Vagina (tissue), 2 donors: ENCODE results near the gene TSPAN14. TPM values are rescaled to one million over a fixed set of nuclear protein-coding genes. Genes with fewer than 3 reads are reported as not detected.
A peak's percentile ranks its signal among the peaks of the same experiment; 100 is the strongest.

ENCODE experiments used
- DNase-seq, 2 donors: peaks; one replicate each; pipeline ENCODE4 v3.0.0-alpha.2; 2017; ENCODE audit errors: extremely low spot score in 2 of 2
- H3K27ac ChIP-seq: fragments of 200-600 bp; sonication (generic); one replicate; pipeline ENCODE4 v1.5.1; 2019
- H3K27me3 ChIP-seq: fragments of 200-600 bp; sonication (generic); one replicate; pipeline ENCODE4 v1.5.1; 2019
- H3K36me3 ChIP-seq, 2 donors: fragments of 200-600 bp; sonication (generic); one replicate each; pipeline ENCODE4 v1.5.1; 2017 to 2019
- H3K4me1 ChIP-seq: fragments of 200-600 bp; sonication (generic); one replicate; pipeline ENCODE4 v1.5.1; 2019
- H3K4me3 ChIP-seq, 2 donors: fragments of 200-600 bp; sonication (generic); 1 replicate in 1 of 2; 2 replicates in 1 of 2; pipeline ENCODE4 v1.5.1; 2016 to 2019
- H3K9me3 ChIP-seq: fragments of 200-600 bp; sonication (generic); one replicate; pipeline ENCODE4 v1.5.1; 2019
- POLR2A ChIP-seq, 2 donors: fragments of 450-650 bp; IDR thresholded peaks; one replicate each; pipeline ENCODE4 v1.6.1; 2017; ENCODE audit warnings: antibody characterized with exemption in 2 of 2, mild to moderate bottlenecking in 2 of 2, moderate library complexity in 2 of 2
- POLR2AphosphoS5 ChIP-seq, 2 donors: sonication (generic); formaldehyde crosslinking; IDR thresholded peaks; one replicate each; pipeline ENCODE4 v1.9.0; 2017; ENCODE audit warnings: antibody characterized with exemption in 2 of 2, mild to moderate bottlenecking in 2 of 2, low read depth in 1 of 2; ENCODE audit not compliant: insufficient read depth in 1 of 2
- intact Hi-C: fragments of 100-400 bp; cut with DNase I; formaldehyde crosslinking; loops from one replicate; pipeline ENCODE4 v1.15.1; 2023
- total RNA-seq: library from RNA; depleted of rRNA; stranded (reverse); fragments of >200 nt; gene quantifications from one replicate; pipeline ENCODE4 v1.2.3, GENCODE V29; 2016
- TF ChIP-seq, protein P1 (sequence below), 3 experiments: fragments of 450-650 bp in 2 of 3; fragments of 200-600 bp in 1 of 3; sonication (generic) in 1 of 3; IDR thresholded peaks; one replicate each; pipeline ENCODE4 v1.5.1; 2017 to 2019; ENCODE audit warnings: antibody characterized with exemption in 3 of 3, mild to moderate bottlenecking in 2 of 3, moderate library complexity in 2 of 3

TSPAN14 gene
- total RNA-seq, 1 donor from 2014 or later, result 98.0 TPM

DNA sequence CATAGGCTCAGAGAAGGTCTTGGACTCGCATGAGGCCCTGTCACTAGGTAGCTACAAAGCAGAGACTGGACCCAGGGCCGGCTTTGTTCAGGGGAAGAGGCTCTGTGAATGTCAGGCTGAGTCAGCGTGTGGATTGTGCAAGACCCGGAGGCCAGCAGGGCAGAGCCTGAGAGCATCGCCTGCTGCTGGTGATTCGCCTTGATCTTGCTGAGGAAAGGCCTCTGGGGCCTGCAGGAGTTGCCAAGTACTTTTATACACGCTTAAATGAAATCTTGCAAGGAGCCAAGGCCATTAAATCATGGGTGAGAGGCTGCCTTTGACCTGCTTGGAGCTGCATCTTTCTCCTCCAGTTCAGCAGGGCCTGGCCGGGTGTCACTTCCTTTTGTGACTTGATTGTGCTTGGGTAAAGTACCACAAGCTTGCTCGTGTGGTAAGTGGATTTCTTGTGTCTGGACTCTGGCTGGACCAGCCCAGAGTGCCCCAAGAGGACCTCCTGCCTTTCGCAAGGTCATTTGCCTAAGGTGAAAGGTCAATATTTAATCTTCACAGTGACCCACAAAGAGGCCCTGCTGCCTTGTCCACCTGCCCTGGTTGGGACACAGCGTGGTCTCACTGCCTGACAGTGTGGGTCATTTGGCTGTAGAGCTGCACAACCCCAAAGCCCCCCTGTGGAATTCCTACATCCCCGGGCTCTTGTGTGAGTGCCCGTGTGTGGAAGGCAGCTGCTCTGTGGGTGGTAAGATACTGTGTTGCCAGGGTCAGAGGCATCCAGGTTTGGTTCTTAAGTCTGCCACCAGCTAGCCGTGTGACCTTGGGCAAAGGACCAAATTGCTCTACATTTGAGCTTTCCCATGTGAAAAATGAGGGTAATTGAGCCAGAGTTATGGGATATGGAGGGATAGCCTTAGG is 45.0 kb downstream of the TSPAN14 start:
- intact Hi-C loops, result loop anchor here (5.0 kb wide), 1 partner anchor 37 kb away; no protein-coding TSS in a partner anchor
- peaks cover 98% of the 10 kb centered on the region for H3K4me1 ChIP-seq

DNA sequence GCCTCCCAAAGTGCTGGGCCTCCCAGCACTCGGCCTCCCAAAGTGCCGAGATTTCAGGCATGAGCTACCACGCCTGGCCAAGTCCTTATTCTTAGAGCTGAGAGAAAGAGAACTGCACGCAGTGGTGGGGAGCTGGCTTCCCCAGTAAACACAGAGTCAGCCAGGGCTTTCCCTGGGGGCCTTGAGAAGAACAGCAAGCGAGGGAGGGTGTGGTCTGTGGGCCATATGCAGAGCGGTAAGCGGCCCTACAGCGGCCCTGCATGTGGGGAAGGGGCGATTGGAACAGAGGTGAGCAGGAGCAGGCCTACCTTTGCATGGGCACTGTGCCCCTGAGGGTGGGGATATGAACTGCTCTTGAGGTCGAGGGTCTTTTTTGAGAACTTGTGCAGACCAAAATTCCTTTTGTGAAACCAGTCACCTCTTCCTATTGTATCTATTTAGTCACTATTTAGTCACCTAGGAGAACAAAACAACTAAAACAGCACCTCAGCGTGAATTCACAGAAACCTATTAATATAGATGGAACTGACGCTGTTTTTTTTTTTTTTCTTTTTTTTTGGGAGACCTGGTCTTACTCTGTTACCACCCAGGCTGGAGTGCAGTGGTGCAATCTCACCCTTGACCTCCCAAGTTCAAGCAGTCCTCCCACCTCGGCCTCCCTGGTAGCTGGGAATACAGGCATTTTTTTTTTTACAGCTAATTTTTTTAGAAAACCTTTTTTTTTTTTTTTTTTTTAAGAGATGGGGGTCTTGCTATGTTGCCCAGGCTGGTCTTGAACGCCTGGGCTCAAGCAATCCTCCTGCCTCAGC is 46.7 kb downstream of the TSPAN14 start:
- Histone ChIP-seq H3K36me3 (no peaks in the 10 kb centered on the region), H3K4me3 (no peak overlapping the region), H3K9me3 (no peaks in the 10 kb centered on the region), H3K27ac (peak overlapping the region; percentile 91), H3K27me3 (no peaks in the 10 kb centered on the region), H3K4me1 (peaks cover 100% of the 10 kb centered on the region)
- intact Hi-C loops, result loop anchor here (5.0 kb wide), 2 partner anchors 53 to 118 kb away; no protein-coding TSS in a partner anchor
- TF ChIP-seq POLR2A (IDR thresholded peaks at IDR 0.05) (no peak), POLR2AphosphoS5 (IDR thresholded peaks at IDR 0.05; ENCODE audit: insufficient read depth in 1 of 2, low read depth in 1 of 2) (no peak)
- DNase-seq, result no peak

More for the DNA sequence above, 45.0 kb downstream of the TSPAN14 start:
- Histone ChIP-seq H3K36me3 (no peaks in the 10 kb centered on the region), H3K27me3 (no peaks in the 10 kb centered on the region), H3K9me3 (no peaks in the 10 kb centered on the region), H3K27ac (peak overlapping the region; percentile 91), H3K4me3 (peak overlapping the region in 1 of 2 donors; percentile 4)
- TF ChIP-seq POLR2AphosphoS5 (IDR thresholded peaks at IDR 0.05; ENCODE audit: insufficient read depth in 1 of 2, low read depth in 1 of 2), result peak; percentile 97
- no peak for TF ChIP-seq POLR2A (IDR thresholded peaks at IDR 0.05)
- TF ChIP-seq, protein P1, sequence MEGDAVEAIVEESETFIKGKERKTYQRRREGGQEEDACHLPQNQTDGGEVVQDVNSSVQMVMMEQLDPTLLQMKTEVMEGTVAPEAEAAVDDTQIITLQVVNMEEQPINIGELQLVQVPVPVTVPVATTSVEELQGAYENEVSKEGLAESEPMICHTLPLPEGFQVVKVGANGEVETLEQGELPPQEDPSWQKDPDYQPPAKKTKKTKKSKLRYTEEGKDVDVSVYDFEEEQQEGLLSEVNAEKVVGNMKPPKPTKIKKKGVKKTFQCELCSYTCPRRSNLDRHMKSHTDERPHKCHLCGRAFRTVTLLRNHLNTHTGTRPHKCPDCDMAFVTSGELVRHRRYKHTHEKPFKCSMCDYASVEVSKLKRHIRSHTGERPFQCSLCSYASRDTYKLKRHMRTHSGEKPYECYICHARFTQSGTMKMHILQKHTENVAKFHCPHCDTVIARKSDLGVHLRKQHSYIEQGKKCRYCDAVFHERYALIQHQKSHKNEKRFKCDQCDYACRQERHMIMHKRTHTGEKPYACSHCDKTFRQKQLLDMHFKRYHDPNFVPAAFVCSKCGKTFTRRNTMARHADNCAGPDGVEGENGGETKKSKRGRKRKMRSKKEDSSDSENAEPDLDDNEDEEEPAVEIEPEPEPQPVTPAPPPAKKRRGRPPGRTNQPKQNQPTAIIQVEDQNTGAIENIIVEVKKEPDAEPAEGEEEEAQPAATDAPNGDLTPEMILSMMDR (IDR thresholded peaks at IDR 0.05), result no peak
- DNase-seq, result peak in 1 of 2 donors; percentile 100

DNA sequence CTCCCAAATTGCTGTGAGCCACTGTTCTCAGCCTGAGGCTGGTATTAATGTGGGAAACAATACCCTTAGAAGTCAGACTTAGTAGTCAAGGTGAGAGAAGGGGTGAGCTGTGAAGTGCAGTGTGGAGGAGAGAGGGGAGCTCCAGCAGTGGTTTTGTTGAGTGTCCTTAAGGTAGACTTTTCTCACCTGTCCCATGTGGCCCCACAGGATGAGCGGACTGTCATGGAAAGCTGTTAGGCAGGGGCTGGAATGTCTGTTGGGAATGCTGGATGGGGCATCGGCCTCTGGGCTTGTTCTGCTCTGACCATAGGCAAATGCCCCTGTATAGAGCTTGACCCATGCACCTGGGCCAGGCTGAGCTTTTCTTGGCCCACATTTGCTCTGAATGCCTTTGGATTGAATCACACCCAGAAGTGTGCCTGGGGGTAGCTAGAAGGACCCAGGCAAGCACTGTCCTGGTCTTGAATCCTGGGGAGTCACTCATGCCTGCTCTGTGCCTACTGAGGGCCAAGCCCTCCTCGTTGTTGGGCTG is 47.3 kb downstream of the TSPAN14 start:
- no peak for DNase-seq
- H3K4me1 ChIP-seq, result peaks cover 97% of the 10 kb centered on the region
- intact Hi-C loops, result loop anchor here (5.0 kb wide), 2 partner anchors 54 to 119 kb away; no protein-coding TSS in a partner anchor
- no peak overlapping the region for H3K4me3 ChIP-seq
- TF ChIP-seq POLR2A (IDR thresholded peaks at IDR 0.05), result no peak
- peak overlapping the region; percentile 91 for H3K27ac ChIP-seq
- no peaks in the 10 kb centered on the region for H3K9me3 ChIP-seq
- no peaks in the 10 kb centered on the region for H3K36me3 ChIP-seq
- no peaks in the 10 kb centered on the region for H3K27me3 ChIP-seq

GRCh38 chr10:80501913-80502521 is 47.9 kb downstream of the TSPAN14 start:
- H3K27me3 ChIP-seq, result no peaks in the 10 kb centered on the region
- peaks cover 91% of the 10 kb centered on the region for H3K4me1 ChIP-seq
- peak overlapping the region; percentile 91 for H3K27ac ChIP-seq
- intact Hi-C loops, result loop anchor here (5.0 kb wide), 2 partner anchors 55 to 120 kb away; no protein-coding TSS in a partner anchor
- TF ChIP-seq, protein P1 (IDR thresholded peaks at IDR 0.05), result no peak
- no peak for TF ChIP-seq POLR2AphosphoS5 (IDR thresholded peaks at IDR 0.05; ENCODE audit: insufficient read depth in 1 of 2, low read depth in 1 of 2)
- no peak for DNase-seq
- H3K4me3 ChIP-seq, result no peak overlapping the region
- H3K36me3 ChIP-seq, result peaks cover 0 to under 1% of the 10 kb centered on the region in 2 donors
- H3K9me3 ChIP-seq, result no peaks in the 10 kb centered on the region

- Histone ChIP-seq H3K27ac (peak overlapping the region; percentile 79), H3K4me1 (peaks cover 83% of the 10 kb centered on the region), H3K9me3 (no peaks in the 10 kb centered on the region), H3K36me3 (peaks cover 0 to 8% of the 10 kb centered on the region in 2 donors), H3K27me3 (no peaks in the 10 kb centered on the region), H3K4me3 (no peak overlapping the region)
- intact Hi-C loops, result loop anchor here (5.0 kb wide), 2 partner anchors 56 to 121 kb away; no protein-coding TSS in a partner anchor
- no peak for DNase-seq
- TF ChIP-seq POLR2A (IDR thresholded peaks at IDR 0.05) (no peak), POLR2AphosphoS5 (IDR thresholded peaks at IDR 0.05; ENCODE audit: insufficient read depth in 1 of 2, low read depth in 1 of 2) (no peak)
- TF ChIP-seq, protein P1 (IDR thresholded peaks at IDR 0.05), result no peak
Observed at GRCh38 chr10:80502621-80503583, 48.8 kb downstream of the TSPAN14 start.
